SK-N-DZ (cell line): ENCODE measurements around the gene RAB24.

ENCODE experiments used
- DNase-seq: peaks from one replicate; pipeline ENCODE4 v3.0.0-alpha.2; 2015; ENCODE audit warnings: low spot score

Gene RAB24

GRCh38 chr5:177333420-177334154 is 30.1 kb upstream of the RAB24 start:
- DNase-seq = no peak

GRCh38 chr5:177332896-177333260 is 29.4 kb upstream of the RAB24 start:
- no peak for DNase-seq

GRCh38 chr5:177332031-177332895 is 28.7 kb upstream of the RAB24 start:
- no peak for DNase-seq

- DNase-seq = no peak
Observed at GRCh38 chr5:177330991-177331842, 27.7 kb upstream of the RAB24 start.

- DNase-seq = no peak
Observed at GRCh38 chr5:177329883-177330282, 26.4 kb upstream of the RAB24 start.

DNA sequence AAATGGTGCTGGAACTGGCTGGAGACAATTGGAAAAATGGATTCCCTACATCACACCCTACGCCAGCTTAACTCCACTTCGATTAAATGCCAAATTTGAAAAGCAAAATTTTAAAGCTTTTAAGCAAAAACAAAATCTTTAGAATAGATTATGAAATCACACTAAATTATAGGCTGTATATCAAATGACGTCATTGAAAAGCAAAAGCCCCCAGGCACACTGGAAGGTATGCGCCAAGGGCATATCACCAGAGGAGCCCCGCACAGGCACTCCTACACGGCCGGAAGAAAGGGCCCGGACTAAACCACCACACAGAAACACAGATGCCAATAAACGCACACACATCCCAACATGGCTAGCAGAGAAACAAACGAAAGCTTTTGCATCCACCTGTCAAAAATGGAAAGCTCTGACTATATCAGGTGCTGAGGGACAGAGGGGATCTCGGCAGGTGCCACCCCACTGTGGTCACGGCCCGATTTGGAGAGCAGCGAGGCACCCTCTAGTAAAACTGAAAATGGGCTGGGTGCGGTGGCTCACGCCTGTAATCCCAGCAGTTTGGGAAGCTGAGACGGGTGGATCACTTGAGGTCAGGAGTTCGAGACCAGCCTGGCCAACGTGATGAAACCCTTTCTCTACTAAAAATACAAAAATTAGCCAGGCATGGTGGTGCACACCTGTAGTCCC is 25.2 kb upstream of the RAB24 start:
- no peak for DNase-seq

GRCh38 chr5:177327539-177328522 is 24.3 kb upstream of the RAB24 start:
- DNase-seq = no peak

DNA sequence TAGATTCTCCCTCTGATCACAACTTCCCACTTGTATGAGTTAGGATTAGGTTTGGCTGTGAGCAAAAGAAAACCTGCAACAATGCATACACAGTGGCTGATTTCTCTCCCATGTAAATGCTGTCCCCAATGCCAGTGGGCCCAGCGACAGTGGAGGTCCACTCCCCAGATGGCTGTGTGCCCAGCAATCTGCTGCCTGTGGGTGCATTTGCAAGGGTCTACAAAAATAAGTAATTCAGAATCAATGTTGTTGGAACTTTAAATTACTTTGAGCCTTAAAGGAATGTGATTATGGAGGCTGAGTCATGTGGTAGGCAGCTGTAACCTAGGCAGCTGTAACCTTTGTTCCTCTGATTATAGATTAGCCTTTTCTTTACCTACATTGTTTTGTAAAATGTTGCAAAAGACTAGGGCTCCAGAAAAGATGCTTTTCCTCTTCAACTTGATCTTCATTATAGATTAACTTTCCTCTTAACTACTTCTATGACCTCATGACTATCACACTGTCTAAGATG is 22.4 kb upstream of the RAB24 start:
- DNase-seq = no peak

DNA sequence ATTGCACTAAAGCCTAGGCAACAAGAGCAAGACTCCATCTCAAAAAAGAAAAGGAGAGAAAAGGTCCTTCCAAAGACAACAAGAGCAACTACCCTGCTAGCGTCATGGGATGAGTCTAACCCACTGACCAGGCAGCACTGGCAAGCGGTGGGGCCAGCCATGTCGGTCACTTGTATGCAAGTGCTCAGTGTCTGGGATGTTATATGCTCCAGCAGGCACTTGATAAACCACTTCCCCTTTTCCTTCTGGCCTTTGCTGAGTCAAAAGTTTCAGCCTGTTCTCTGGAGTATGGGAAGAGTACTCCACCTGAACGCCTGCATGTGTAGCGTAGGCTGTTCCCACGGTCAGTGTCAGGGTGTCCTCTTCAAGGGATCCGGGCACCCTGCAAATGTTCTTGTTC is 17.4 kb upstream of the RAB24 start:
- no peak for DNase-seq

DNA sequence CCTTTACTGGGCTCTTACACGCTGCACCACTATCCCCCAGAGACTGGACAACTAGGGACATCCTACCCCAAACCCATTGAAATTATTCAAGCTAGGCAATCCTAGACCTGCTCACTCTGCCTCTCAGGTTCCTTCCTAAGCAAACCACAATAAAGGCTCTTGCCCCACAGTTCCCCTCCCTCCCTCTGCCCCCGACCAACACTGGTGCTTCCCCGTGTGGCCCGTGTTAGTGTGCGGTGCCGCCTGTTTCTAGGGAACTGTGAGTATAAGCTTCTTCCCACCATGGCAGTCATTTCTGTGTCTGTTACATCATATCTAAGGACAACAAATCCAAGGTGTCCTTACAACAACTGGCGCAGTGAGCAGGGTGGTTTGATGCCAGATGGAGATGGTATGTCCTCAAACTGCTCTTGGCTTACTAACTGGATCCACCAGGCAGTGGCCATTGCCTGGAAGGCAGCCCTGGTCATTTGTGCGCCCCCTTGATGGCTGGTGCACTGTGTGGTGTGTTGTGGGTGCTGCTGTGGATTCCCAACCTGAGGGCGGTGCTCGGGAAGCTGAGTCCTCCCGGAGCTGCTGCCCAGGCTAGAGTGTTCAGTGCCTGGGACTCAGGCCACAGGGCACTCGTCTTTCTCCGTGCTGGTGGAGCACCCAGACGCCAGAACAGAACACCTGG is 16.5 kb upstream of the RAB24 start:
- no peak for DNase-seq

DNA sequence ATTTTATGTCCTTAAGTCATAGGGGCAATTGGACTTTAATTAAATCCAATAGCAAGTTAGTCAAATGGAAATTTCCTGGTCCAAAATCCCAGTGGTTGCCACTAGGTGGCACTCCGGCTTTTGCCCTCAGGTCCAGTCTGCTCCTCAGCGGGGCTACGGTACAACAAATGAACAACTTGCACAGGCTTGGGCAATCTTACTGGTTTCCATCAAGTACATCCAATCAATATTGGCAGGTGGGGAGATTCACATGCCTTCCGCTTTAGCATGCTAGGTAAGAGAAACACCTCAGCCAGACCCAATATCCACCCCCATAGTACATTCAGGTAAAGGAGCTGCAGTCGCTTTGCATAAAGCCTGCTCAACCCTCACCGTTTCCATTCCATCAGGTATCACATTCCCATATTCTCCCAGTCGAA is 14.4 kb upstream of the RAB24 start:
- peak; percentile 70 for DNase-seq

GRCh38 chr5:177316005-177316404 is 12.5 kb upstream of the RAB24 start:
- no peak for DNase-seq

DNA sequence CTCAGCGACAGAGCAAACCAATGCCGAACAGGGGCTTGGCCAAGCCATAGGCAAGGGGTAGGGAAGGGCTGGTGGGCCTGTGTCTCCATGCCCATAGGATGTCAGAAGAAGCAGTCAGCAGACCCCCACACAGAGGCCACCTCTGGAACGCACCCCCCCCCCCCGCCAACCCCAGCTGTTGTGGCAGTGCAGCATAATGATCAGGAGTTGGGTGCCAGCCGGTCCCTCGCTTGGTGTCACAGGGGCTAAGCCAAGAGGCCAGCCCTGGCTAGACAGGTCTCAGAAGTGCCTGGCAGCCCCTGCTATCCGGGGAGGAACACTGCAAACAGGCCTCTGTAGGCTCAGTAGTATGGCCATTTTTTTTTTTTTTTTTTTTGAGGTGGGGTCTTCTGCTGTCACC is 11.9 kb upstream of the RAB24 start:
- no peak for DNase-seq

- DNase-seq = no peak
Observed at GRCh38 chr5:177314376-177315342, 11.1 kb upstream of the RAB24 start.

- DNase-seq = no peak
Observed at GRCh38 chr5:177313561-177314259, 10.2 kb upstream of the RAB24 start.

DNA sequence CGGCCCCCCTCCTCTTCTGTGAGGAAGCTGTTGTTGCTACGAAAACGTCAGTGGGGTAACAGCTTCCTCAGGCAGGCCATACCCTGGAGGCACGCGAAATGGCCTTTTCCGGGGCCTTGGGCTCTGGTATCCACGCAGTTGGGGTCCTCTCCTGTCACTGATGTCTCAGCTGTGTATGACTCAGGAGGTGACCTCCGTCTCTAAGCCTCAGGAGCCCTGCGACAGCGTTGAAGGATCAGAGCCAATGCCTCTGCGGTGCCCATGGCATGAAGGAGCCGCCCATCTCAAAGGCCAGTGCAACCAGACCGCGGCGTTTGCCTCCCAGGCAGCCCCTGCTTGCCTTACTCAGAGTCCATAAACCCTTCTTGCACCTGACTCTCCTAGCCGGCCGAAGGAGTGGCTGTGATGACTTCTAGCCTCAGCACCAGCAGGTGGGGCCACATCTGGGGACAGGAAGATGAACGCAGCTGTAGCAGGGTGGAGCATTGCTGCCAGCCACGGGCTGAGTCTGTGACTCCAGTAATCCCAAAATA is 9.2 kb upstream of the RAB24 start:
- peak; percentile 58 for DNase-seq
